ENCODE measurements around the gene TMEM88.

DNA sequence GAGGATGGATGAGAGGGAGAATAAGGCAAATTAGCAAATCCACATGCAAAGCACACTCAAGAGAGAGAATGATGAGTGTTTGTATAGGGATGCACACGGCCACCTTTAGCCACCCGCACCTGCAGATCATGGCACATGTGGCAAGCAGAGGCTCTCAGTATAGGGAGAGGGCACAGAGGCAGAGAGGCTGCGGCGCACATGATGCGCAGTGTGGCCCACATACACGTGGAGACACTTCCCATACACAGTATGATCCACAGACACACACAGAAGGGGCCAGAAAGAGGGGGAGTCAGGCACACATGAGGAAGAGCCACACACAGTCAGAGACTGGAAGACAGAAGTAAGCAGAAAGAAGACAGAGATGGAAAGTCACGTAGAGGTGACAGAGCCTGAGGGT is 27.2 kb downstream of the TMEM88 start:
- TF ChIP-seq, protein P1, sequence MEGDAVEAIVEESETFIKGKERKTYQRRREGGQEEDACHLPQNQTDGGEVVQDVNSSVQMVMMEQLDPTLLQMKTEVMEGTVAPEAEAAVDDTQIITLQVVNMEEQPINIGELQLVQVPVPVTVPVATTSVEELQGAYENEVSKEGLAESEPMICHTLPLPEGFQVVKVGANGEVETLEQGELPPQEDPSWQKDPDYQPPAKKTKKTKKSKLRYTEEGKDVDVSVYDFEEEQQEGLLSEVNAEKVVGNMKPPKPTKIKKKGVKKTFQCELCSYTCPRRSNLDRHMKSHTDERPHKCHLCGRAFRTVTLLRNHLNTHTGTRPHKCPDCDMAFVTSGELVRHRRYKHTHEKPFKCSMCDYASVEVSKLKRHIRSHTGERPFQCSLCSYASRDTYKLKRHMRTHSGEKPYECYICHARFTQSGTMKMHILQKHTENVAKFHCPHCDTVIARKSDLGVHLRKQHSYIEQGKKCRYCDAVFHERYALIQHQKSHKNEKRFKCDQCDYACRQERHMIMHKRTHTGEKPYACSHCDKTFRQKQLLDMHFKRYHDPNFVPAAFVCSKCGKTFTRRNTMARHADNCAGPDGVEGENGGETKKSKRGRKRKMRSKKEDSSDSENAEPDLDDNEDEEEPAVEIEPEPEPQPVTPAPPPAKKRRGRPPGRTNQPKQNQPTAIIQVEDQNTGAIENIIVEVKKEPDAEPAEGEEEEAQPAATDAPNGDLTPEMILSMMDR (IDR thresholded peaks at IDR 0.05), result no peak
- TF ChIP-seq POLR2A (IDR thresholded peaks at IDR 0.05) (no peak), POLR2AphosphoS5 (IDR thresholded peaks at IDR 0.05) (no peak)
